H1 (cell line): ENCODE measurements around the gene RNF2. TPM values are rescaled to one million over a fixed set of nuclear protein-coding genes. Genes with fewer than 3 reads are reported as not detected.

Experiments used
- CTCF ChIA-PET: fragments of 300-600 bp; sonication (Branson Sonifier 250); formaldehyde crosslinking; loops from one replicate; lab custom pipeline; 2021; ENCODE audit not compliant: partially characterized antibody; lab: Charles Lee
- POLR2A ChIA-PET: fragments of 300-600 bp; sonication (Branson Sonifier 250); formaldehyde crosslinking; loops from one replicate; lab custom pipeline; 2021; ENCODE audit warnings: inconsistent platforms; ENCODE audit not compliant: partially characterized antibody; lab: Charles Lee
- DNase-seq, 2 experiments: peaks; one replicate each; pipeline versions ENCODE4 v3.0.0 to v3.0.0-alpha.2; 2010 to 2022; ENCODE audit warnings: low spot score in 2 of 2, low read depth in 1 of 2, mixed read lengths in 1 of 2
- FAIRE-seq: peaks from 2 replicates; lab custom pipeline; 2011; peaks lifted over from hg19 to GRCh38; lab: Jason Lieb, UNC
- H2AFZ ChIP-seq: 2 replicates; pipeline ENCODE4 v1.8.1; 2012; ENCODE audit warnings: low read length, inconsistent platforms
- H2AK5ac ChIP-seq: 2 replicates; pipeline ENCODE4 v1.6.1; 2013; ENCODE audit warnings: low read depth, low read length
- H2BK120ac ChIP-seq: replicated peaks from 2 replicates; pipeline ENCODE3; 2013; ENCODE audit warnings: low read depth, low read length, inconsistent platforms
- H2BK12ac ChIP-seq: 2 replicates; pipeline ENCODE4 v1.6.1; 2013; ENCODE audit warnings: low read depth, low read length
- H2BK15ac ChIP-seq: 2 replicates; pipeline ENCODE4 v1.6.1; 2013; ENCODE audit warnings: low read length
- H2BK20ac ChIP-seq: 2 replicates; pipeline ENCODE4 v1.6.1; 2013; ENCODE audit warnings: low read length
- H2BK5ac ChIP-seq: 2 replicates; pipeline ENCODE4 v1.6.1; 2013; ENCODE audit warnings: low read depth, low read length
- H3K14ac ChIP-seq: 2 replicates; pipeline ENCODE4 v1.6.1; 2013; ENCODE audit warnings: inconsistent platforms; ENCODE audit not compliant: insufficient read length
- H3K18ac ChIP-seq: 2 replicates; pipeline ENCODE4 v1.6.1; 2013; ENCODE audit warnings: low read length; ENCODE audit errors: extremely low read depth
- H3K23ac ChIP-seq: 2 replicates; pipeline ENCODE4 v1.6.1; 2013; ENCODE audit warnings: inconsistent platforms; ENCODE audit not compliant: insufficient read length
- H3K23me2 ChIP-seq: 2 replicates; pipeline ENCODE4 v1.6.1; 2013; ENCODE audit warnings: low read depth, low read length
- H3K27ac ChIP-seq: 2 replicates; pipeline ENCODE4 v1.6.1; 2011; ENCODE audit warnings: low read depth, low read length, inconsistent platforms
- H3K27me3 ChIP-seq, 4 experiments: replicated peaks in 1 of 4; 1 replicate in 1 of 4; 2 replicates in 3 of 4; pipeline versions ENCODE4 v1.6.1 to v1.8.1; 2011 to 2013; ENCODE audit warnings: low read length in 3 of 4, mild to moderate bottlenecking in 3 of 4, inconsistent platforms in 2 of 4, mixed read lengths in 2 of 4, moderate library complexity in 1 of 4; ENCODE audit not compliant: control insufficient read depth in 3 of 4, insufficient read depth in 3 of 4; ENCODE audit errors: extremely low read depth in 1 of 4
- H3K36me3 ChIP-seq, 4 experiments: 2 replicates each; pipeline versions ENCODE4 v1.6.1 to v1.8.1; 2011 to 2013; ENCODE audit warnings: mild to moderate bottlenecking in 4 of 4, low read length in 3 of 4, moderate library complexity in 2 of 4, control low read depth in 1 of 4, inconsistent platforms in 1 of 4; ENCODE audit not compliant: insufficient read depth in 4 of 4, control insufficient read depth in 2 of 4
- H3K4ac ChIP-seq: replicated peaks from 2 replicates; pipeline ENCODE3; 2013; ENCODE audit warnings: low read length, low read depth, mixed read lengths, inconsistent platforms; ENCODE audit not compliant: insufficient read length
- H3K4me1 ChIP-seq, 4 experiments: replicated peaks in 1 of 4; 1 replicate in 1 of 4; 2 replicates in 3 of 4; pipeline versions ENCODE4 v1.6.1 to v1.8.1; 2011 to 2013; ENCODE audit warnings: low read length in 3 of 4, inconsistent platforms in 2 of 4, mixed read lengths in 1 of 4; ENCODE audit not compliant: insufficient read depth in 4 of 4, control insufficient read depth in 3 of 4
- H3K4me2 ChIP-seq, 2 experiments: 2 replicates each; pipeline versions ENCODE4 v1.6.1 to v1.8.1; 2011 to 2013; ENCODE audit warnings: low read depth in 2 of 2, low read length in 2 of 2, control low read depth in 1 of 2, inconsistent platforms in 1 of 2, mild to moderate bottlenecking in 1 of 2; ENCODE audit not compliant: insufficient read depth in 1 of 2
- H3K4me3 ChIP-seq, 4 experiments: fragments of 200-600, 300-600 bp in 1 of 4; sonication (generic), shearing (Covaris generic), sonication (Bioruptor Twin) in 1 of 4; 2 replicates each; pipeline versions ENCODE4 v1.5.1 to v1.8.1; 2011 to 2016; ENCODE audit warnings: low read length in 4 of 4, low read depth in 3 of 4, control low read depth in 2 of 4, inconsistent platforms in 2 of 4, mild to moderate bottlenecking in 2 of 4, mixed read lengths in 1 of 4, moderate library complexity in 1 of 4; ENCODE audit not compliant: insufficient read depth in 2 of 4; ENCODE audit errors: extremely low read depth in 1 of 4
- H3K56ac ChIP-seq: replicated peaks from 2 replicates; pipeline ENCODE3; 2013; ENCODE audit warnings: low read depth, mild to moderate bottlenecking, mixed read lengths, low read length, inconsistent platforms; ENCODE audit not compliant: insufficient read length
- H3K79me1 ChIP-seq: 2 replicates; pipeline ENCODE4 v1.6.1; 2013; ENCODE audit warnings: low read depth, low read length, control low read depth
- H3K79me2 ChIP-seq, 2 experiments: 2 replicates each; pipeline versions ENCODE4 v1.6.1 to v1.8.1; 2012 to 2013; ENCODE audit warnings: low read length in 2 of 2, mild to moderate bottlenecking in 2 of 2, inconsistent platforms in 1 of 2; ENCODE audit not compliant: insufficient read depth in 2 of 2, control insufficient read depth in 1 of 2
- H3K9ac ChIP-seq, 4 experiments: replicated peaks in 1 of 4; 1 replicate in 1 of 4; 2 replicates in 3 of 4; pipeline versions ENCODE4 v1.6.1 to v1.8.1; 2011 to 2013; ENCODE audit warnings: low read depth in 3 of 4, low read length in 3 of 4, control low read depth in 2 of 4, mild to moderate bottlenecking in 2 of 4, moderate library complexity in 2 of 4, inconsistent platforms in 1 of 4; ENCODE audit errors: extremely low read depth in 1 of 4
- H3K9me3 ChIP-seq, 2 experiments: 2 replicates each; pipeline versions ENCODE4 v1.6.1 to v1.8.1; 2012 to 2013; ENCODE audit warnings: mild to moderate bottlenecking in 2 of 2, moderate library complexity in 2 of 2, control low read depth in 1 of 2, inconsistent platforms in 1 of 2, low read depth in 1 of 2, low read length in 1 of 2, mixed read lengths in 1 of 2; ENCODE audit not compliant: insufficient read depth in 2 of 2
- H4K20me1 ChIP-seq, 2 experiments: replicated peaks in 1 of 2; 2 replicates each; pipeline versions ENCODE3 to v1.8.1; 2011 to 2013; ENCODE audit warnings: inconsistent platforms in 2 of 2, low read length in 2 of 2, mild to moderate bottlenecking in 1 of 2; ENCODE audit not compliant: insufficient read depth in 2 of 2, control insufficient read depth in 1 of 2
- H4K5ac ChIP-seq: 2 replicates; pipeline ENCODE4 v1.6.1; 2013; ENCODE audit warnings: low read length, low read depth, mixed read lengths, inconsistent platforms; ENCODE audit not compliant: insufficient read length
- H4K8ac ChIP-seq: 2 replicates; pipeline ENCODE4 v1.8.0; 2013; ENCODE audit warnings: mild to moderate bottlenecking, moderate library complexity, low read length, inconsistent platforms; ENCODE audit not compliant: insufficient read depth; ENCODE audit errors: extremely low read depth
- H4K91ac ChIP-seq: replicated peaks from 2 replicates; pipeline ENCODE3; 2013; ENCODE audit warnings: low read length, mixed read lengths, inconsistent platforms; ENCODE audit not compliant: insufficient read length
- ATF2 ChIP-seq: IDR thresholded peaks from 2 replicates; pipeline ENCODE4 v1.6.1; 2012; ENCODE audit warnings: low read length, inconsistent platforms
- BACH1 ChIP-seq: IDR thresholded peaks from 2 replicates; pipeline ENCODE4 v1.6.1; 2012; ENCODE audit warnings: low read length, improper control_type of control experiment
- E2F6 ChIP-seq: IDR thresholded peaks from 2 replicates; pipeline ENCODE4 v1.6.1; 2012; ENCODE audit warnings: inconsistent platforms
- GABPA ChIP-seq: IDR thresholded peaks from 2 replicates; pipeline ENCODE4 v1.6.1; 2011; ENCODE audit warnings: mild to moderate bottlenecking, low read length, moderate library complexity, borderline replicate concordance; ENCODE audit not compliant: insufficient read depth
- MAX ChIP-seq: IDR thresholded peaks from 2 replicates; pipeline ENCODE4 v1.6.1; 2012; ENCODE audit warnings: inconsistent platforms
- RBBP5 ChIP-seq: IDR thresholded peaks from 2 replicates; pipeline ENCODE4 v1.7.1; 2012; ENCODE audit warnings: low read depth, mild to moderate bottlenecking, inconsistent platforms, low read length, moderate library complexity, borderline replicate concordance
- SAP30 ChIP-seq: fragments of 300-600 bp; sonication (generic); IDR thresholded peaks from 2 replicates; pipeline ENCODE4 v1.7.1; 2012; ENCODE audit warnings: low read length, moderate library complexity, mild to moderate bottlenecking, inconsistent platforms; ENCODE audit not compliant: insufficient read depth, insufficient replicate concordance
- SIRT6 ChIP-seq: IDR thresholded peaks from one replicate; pipeline ENCODE4 v1.7.1; 2012; ENCODE audit warnings: low read length, inconsistent platforms
- SP1 ChIP-seq: IDR thresholded peaks from 2 replicates; pipeline ENCODE4 v1.6.1; 2011; ENCODE audit warnings: low read depth, low read length
- SRF ChIP-seq: IDR thresholded peaks from 2 replicates; pipeline ENCODE4 v1.6.1; 2011; ENCODE audit warnings: mild to moderate bottlenecking, low read depth, low read length, moderate library complexity
- SUZ12 ChIP-seq: fragments of 200-600 bp; sonication (generic); IDR thresholded peaks from 2 replicates; pipeline ENCODE4 v1.6.1; 2012; ENCODE audit warnings: mild to moderate bottlenecking, inconsistent platforms, low read length, moderate library complexity, mixed read lengths
- TBP ChIP-seq: IDR thresholded peaks from 2 replicates; pipeline ENCODE4 v1.6.1; 2011; ENCODE audit warnings: low read depth, low read length, improper control_type of control experiment
- WGBS, 2 experiments: shearing (Covaris generic) in 1 of 2; methylation state at CpG; one replicate each; pipeline versions ENCODE4 v1.1.6 to v1.1.7; 2013 to 2015; ENCODE audit warnings: low lambda C conversion rate in 2 of 2, mixed read lengths in 2 of 2, inconsistent platforms in 1 of 2, low coverage in 1 of 2, missing lambda C conversion rate in 1 of 2; ENCODE audit not compliant: insufficient replicate concordance in 2 of 2, insufficient coverage in 1 of 2, insufficient read length in 1 of 2; ENCODE audit errors: extremely low coverage in 1 of 2, missing lambda C conversion rate in 1 of 2; 5-methylcytosine and 5-hydroxymethylcytosine counted together
- polyA plus RNA-seq, 7 experiments: library from polyadenylated mRNA; depleted of rRNA in 3 of 7; stranded (reverse) in 5 of 7; unstranded in 2 of 7; fragments of >200 nt in 5 of 7; fragments of 200-250 nt in 2 of 7; gene quantifications; 1 replicate in 5 of 7; 2 replicates in 1 of 7; 4 replicates in 1 of 7; pipeline versions ENCODE4 v1.2.1 to v1.2.3, GENCODE V29; 2011 to 2013; ENCODE audit warnings: missing spikeins in 2 of 7, mixed read lengths in 2 of 7
- total RNA-seq: library from RNA; stranded (reverse); fragmentation: NEBNext Ultra II Directional; extraction: Animal tissue kit (Norgen Biotek cat#: 25700); gene quantifications from 2 replicates; pipeline ENCODE4 v1.2.1, GENCODE V29; 2021

RNF2 gene
- total and polyA plus RNA-seq, 2 of the 8 experiments (the other 6 are each of a cell fraction or from before 2014, with no cell fraction given), result 28.9 to 58.9 TPM

GRCh38 chr1:185016880-185017279 is 28.5 kb upstream of the RNF2 start:
- Histone ChIP-seq H3K79me2 (no peaks in the 10 kb centered on the region), H3K23ac (no peak overlapping the region), H3K4me2 (no peak overlapping the region), H4K91ac (no peak overlapping the region), H2BK15ac (no peak overlapping the region), H3K4me3 (no peak overlapping the region), H2BK20ac (no peak overlapping the region), H2AFZ (peak overlapping the region; percentile 70; the same call in 1 of the 2 replicates), H3K23me2 (no peaks in the 10 kb centered on the region; the same call in 1 of the 2 replicates), H3K79me1 (no peaks in the 10 kb centered on the region), H2AK5ac (no peak overlapping the region), H3K9me3 (no peaks in the 10 kb centered on the region), H3K56ac (no peak overlapping the region), H3K27ac (no peak overlapping the region), H3K27me3 (peaks cover 0 to 1% (median 0%) of the 10 kb centered on the region in 4 experiments; a peak in 1 of 7 replicates), H4K5ac (no peak overlapping the region), H4K20me1 (no peaks in the 10 kb centered on the region), H3K4ac (no peak overlapping the region), H2BK120ac (no peak overlapping the region), H3K9ac (no peak overlapping the region), H2BK5ac (no peak overlapping the region), H3K36me3 (no peaks in the 10 kb centered on the region), H3K14ac (no peak overlapping the region), H3K18ac (no peak overlapping the region), H4K8ac (no peak overlapping the region), H3K4me1 (no peaks in the 10 kb centered on the region), H2BK12ac (no peak overlapping the region)
- DNase-seq (no peak), FAIRE-seq (no peak)
- WGBS, 2 experiments, result 93% methylated on average over 2 of the region's 2 CpGs; no CpG with 5 or more reads in 1 of the 2 experiments
- ChIA-PET POLR2A (no interaction called here), CTCF (interaction anchor here (0.8 to 1.6 kb wide), 3 partner anchors 11 to 212 kb away, joined by 3 to 4 read pairs (median 3); no protein-coding TSS in a partner anchor)
- TF ChIP-seq ATF2 (no peak), SAP30 (no peak), RBBP5 (no peak), GABPA (no peak), SRF (no peak), SIRT6 (no peak), SUZ12 (no peak), SP1 (no peak), BACH1 (no peak), TBP (no peak), MAX (no peak), E2F6 (no peak)
